ENCODE measurements around the gene KCNMA1.
A peak's percentile ranks its signal among the peaks of the same experiment; 100 is the strongest.

The KCNMA1 gene

DNA sequence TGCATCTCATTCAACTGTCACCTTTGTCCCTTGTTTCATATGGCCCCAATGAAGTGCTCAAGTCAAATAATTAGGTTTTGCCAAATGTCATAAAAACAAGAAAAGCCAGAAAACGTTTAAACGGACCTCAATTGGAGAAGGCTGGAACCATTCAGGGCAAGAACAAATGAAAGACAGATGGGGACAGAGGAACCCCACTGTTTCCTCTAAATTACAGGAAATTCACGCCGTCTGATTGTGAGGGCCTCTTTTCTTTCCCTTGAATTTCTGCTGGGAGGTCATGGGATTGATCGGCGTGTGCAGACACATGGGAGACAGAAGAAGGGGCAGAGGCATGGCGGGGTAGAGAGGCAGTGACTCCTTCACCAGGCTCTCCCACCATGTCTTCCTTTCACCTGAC lies 656.4 kb downstream of the KCNMA1 start:
- no peak for DNase-seq (ENCODE audit: low spot score)

DNA sequence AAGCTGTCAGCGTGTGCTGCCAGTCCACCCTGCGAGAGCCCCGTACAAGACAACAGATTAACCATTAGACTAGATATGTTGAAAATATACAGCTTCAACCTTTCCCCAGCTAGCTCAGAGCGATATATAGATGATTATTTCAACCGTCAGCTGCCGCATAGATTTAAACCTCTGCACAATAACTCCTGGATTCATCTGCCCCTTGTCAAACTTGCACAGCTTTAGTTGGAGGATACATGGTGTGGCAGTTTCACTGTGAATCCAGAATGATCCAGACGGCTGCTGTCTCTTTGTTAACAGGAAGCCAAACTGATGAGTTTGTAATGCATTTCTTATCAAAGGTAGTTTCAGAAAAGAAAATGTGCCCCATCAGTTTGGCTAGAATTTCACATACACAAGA lies 659.7 kb downstream of the KCNMA1 start:
- no peak for DNase-seq (ENCODE audit: low spot score)

DNA sequence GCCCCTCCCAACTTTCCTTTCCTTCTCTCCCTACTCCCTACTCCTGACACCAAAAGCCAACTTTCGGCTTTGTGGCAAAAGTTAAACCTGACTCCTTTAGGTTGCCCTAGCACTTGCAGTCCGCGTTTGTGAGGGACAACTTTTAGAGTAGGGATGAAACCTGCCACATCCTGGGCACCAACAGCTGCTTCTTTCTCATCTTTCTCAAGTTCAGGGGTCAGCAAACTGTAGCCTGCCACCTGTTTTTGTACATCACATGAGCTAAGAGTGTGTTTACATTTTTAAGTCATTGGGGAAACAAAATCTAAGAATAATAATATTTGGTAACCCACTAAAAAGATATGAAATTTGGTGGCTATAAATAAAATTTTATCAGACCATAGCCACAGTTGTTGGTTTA lies 660.6 kb downstream of the KCNMA1 start:
- no peak for DNase-seq (ENCODE audit: low spot score)

GRCh38 chr10:76976142-76976541 lies 661.5 kb downstream of the KCNMA1 start:
- no peak for DNase-seq (ENCODE audit: low spot score)

DNA sequence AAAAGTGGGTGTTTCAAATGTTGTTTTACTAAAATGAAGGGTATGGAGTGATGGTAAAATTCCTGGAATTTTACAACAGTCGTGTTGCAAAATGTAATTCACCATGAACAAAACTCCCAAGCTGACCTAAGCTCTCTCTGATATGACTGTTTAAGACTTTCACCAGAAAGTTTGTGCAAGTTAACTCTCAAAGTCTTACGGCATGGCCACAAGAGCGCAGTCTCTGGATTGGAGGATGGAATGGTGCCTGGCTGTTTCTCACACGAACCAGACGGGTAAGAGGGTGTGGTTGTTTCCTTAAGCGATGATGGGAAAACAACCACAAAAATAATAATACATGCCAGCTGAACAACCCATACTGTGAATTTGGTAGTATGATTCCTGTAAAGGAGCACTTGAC lies 662.5 kb downstream of the KCNMA1 start:
- DNase-seq (ENCODE audit: low spot score), result no peak

- DNase-seq (ENCODE audit: low spot score), result no peak
Observed at GRCh38 chr10:76974017-76974691, 663.5 kb downstream of the KCNMA1 start.

- no peak for DNase-seq (ENCODE audit: low spot score)
Observed at GRCh38 chr10:76973091-76974016, 664.3 kb downstream of the KCNMA1 start.

DNA sequence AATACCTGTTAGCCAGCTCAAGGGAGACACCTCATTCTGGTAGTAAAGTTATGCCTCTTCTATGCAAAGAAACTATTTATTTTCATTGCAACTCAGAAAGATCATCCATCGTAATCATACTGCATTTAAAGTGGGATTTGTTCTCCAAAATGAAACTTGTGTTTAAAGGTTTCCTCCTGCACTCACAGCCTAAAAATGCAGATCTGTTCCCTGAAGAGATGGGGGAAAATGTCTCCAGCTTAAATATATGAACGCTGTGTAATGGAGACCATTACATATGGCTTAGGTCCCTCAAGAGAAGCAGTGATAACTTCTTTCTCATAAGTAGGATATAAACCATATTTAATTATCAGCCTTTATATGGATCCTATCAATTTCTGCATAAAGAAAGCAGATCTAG lies 665.1 kb downstream of the KCNMA1 start:
- DNase-seq (ENCODE audit: low spot score), result no peak

DNA sequence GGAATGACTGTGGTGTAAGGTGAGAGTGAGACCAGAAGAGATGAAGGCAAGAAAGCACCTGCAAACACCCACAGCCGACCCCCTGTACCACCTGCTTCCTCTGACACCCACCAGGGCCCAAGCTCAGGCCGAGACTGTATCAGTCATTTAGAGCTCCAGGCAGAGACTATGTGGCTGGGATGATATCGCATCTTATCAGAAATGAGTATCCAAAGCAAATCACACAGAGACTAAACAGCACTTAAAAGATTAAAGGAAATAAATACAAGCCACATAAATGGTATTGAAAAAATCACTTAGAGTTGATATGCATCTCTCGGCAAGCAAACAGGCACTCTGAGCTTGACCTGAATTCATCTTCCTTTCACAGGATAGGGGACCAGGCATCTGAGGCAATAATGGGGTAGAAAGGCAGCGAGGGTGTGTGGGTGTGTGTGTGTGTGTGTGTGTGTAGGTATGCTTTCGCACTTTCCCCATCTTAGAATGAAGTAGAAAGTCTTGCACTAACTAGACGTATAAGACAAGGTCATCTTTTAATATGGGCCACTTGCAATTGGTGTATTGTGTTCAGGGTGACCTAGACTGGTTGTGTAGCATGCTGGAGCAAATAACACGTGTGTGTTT lies 665.9 kb downstream of the KCNMA1 start:
- DNase-seq (ENCODE audit: low spot score), result no peak

DNA sequence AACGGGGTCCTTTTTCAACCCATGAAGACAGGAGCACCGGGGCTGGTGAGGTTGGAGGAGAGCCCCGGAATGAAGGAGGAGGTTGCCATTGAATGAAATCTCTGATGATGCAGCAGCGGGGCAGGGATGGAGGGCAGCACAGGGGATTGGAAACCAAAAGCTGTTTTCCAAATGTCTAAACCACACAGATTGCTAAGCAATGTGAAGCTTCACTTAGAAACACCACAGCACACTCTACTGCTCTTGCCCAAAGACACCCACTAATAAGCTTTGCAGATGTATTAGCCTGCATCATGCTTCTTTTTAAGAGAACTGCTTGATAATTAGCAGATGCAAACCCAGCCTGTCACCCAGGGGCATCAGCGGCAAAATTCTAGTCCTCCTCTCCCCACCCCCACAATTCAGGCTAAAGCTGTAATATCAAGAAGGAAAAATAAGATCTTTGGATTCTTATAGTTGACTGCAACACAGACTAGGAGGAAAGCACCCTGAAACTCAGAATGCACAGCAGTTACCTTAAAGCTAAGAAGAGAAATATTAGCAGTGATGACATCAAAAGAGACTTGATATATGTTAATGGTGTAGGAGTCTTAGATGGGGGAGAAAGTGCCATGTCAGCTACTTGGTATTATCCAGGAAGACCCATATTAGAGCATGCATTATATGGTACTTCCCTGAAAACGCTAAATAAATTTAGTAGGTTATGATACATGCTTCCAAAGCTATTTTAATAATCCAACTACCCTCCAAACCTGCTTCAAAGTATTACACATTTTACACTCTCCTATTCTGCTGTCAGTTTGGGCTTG lies 666.7 kb downstream of the KCNMA1 start:
- DNase-seq (ENCODE audit: low spot score), result no peak

- DNase-seq (ENCODE audit: low spot score), result no peak
Observed at GRCh38 chr10:76969366-76969948, 668.2 kb downstream of the KCNMA1 start.

GRCh38 chr10:76968483-76968882 lies 669.1 kb downstream of the KCNMA1 start:
- DNase-seq (ENCODE audit: low spot score), result no peak

DNA sequence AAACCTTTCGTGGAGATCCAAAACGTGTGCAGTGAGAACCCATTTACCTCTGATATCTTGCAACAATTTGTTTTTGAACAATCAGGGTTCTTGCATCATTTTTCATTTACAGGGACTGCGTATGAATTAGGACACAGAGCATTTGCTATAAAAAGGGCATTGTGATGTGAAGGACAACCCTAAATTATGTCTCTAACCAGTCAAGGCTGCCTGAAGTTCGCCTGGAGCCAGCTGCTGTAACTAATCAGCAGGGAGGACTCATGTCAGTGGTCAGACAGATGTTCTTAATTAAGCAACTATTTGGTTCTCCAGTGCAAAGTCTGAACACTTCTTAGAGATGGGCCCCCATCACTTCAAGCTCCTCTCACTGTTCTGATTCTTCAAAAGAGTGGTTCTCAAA lies 674.8 kb downstream of the KCNMA1 start:
- peak; percentile 18 for DNase-seq (ENCODE audit: low spot score)

- DNase-seq (ENCODE audit: low spot score), result no peak
Observed at GRCh38 chr10:76961841-76962240, 675.8 kb downstream of the KCNMA1 start.

- no peak for DNase-seq (ENCODE audit: low spot score)
Observed at GRCh38 chr10:76959111-76959510, 678.5 kb downstream of the KCNMA1 start.

DNA sequence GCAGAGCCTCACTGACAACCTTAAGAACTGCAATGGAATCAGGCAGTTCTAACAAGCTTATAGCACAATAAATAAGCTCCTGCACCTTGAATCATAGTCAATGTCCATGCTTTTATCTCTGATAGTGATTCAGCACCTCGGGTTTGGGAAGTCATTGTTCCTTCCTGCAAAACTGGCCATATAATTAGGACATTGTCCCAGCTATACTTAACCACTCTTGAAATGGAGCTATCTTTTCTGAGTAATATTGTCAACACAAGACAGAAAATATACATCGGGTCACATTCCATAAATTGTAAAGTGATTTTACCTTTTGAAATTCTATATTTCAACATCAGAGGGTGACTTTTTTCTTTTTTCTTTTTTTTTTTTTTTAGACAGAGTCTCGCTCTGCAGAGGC lies 682.8 kb downstream of the KCNMA1 start:
- no peak for DNase-seq (ENCODE audit: low spot score)

DNA sequence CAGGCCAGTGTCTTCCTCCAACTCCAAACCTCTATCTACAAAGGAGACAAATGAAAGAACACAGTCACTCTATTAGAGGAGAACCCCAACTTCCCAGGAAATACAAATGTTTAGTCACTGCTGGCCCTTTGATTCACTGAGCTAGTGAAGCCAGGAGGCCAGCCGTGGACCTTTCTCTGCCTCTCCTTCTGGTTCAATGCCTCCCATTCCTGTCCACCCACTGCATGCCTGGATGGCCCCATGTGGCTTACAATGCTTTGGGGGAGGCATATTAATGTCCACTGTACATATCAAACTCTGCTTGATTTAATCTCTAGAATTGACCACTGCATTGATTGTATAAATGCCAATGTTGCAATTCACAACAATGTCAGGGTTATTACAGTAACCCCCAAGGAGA lies 687.3 kb downstream of the KCNMA1 start:
- DNase-seq (ENCODE audit: low spot score), result no peak

DNA sequence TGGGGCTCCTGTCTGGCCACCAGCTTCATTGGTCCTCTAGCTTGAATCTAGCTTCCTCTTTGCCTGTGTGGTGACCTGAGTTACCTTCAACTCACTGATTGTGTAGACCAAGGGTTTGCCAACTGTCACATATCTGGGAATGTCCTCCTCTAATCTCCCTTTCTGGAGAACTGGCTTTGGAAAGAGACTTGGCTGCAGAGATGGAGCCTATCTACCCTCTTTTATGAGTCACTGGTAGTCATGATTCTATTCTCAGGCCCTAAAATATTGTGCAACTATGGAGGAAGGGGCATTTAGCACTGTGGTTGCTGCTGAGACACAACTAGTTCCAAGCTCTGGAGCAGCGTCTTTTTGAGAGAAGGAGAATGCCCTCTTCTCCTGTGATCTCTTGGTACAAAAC lies 691.3 kb downstream of the KCNMA1 start:
- DNase-seq (ENCODE audit: low spot score), result peak; percentile 27

DNA sequence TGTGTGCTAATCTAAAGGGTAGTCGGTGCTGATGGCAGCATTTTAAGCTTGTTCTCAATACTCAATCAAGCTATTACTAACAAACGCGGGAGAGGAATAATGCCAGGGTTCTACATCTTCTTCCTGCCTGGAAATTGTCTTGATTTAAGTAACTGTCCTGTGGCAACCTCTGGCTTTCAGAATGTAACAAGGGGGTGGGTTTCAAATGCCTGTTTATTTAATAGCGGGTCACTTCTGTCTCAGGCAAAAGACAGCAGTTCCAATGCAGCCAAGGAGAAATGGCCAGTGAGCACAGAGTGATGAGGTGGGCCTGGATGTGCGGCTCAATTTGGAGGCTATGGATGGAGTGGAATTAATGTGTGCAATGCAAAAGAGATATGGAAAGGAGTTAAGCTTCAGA lies 692.4 kb downstream of the KCNMA1 start:
- DNase-seq (ENCODE audit: low spot score), result no peak

GRCh38 chr10:76944640-76945039 lies 693.0 kb downstream of the KCNMA1 start:
- no peak for DNase-seq (ENCODE audit: low spot score)

- DNase-seq (ENCODE audit: low spot score), result no peak
Observed at GRCh38 chr10:76942628-76943416, 694.8 kb downstream of the KCNMA1 start.
